Neural progenitor cell (in vitro differentiated cells): ENCODE results near the gene PSMB7.

Experiments used
- EZH2 ChIP-seq: fragments of 200-600 bp; sonication (generic); IDR thresholded peaks from 2 replicates; pipeline ENCODE4 v1.6.1; 2017; ENCODE audit warnings: antibody characterized with exemption, mild to moderate bottlenecking, moderate library complexity
- EZH2phosphoT487 ChIP-seq: fragments of 200-600 bp; sonication (generic); IDR thresholded peaks from 2 replicates; pipeline ENCODE4 v1.6.1; 2017; ENCODE audit warnings: antibody characterized with exemption
- TF ChIP-seq, protein P1 (sequence below): fragments of 200-600 bp; sonication (generic); IDR thresholded peaks from 2 replicates; pipeline ENCODE4 v1.5.1; 2017; ENCODE audit warnings: antibody characterized with exemption, mild to moderate bottlenecking

DNA sequence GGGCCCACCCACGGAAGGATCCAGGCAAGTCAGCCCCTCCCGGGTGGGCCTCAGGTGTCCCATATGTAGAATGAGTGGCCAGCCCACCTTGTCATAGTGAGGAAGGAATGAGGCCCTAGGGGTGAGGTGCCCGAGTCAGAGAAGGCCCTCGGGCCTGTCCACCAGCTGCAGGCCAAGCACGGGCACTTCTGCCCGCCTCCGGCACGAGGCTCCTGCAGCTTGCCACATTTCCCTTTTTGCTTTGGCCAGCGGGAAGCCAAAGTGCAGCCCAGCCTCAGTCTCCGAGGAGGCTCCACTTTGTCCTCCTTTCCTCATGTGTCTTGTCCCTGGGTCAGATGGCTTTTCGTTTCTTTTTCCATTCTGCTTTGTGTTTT lies 72.9 kb downstream of the PSMB7 start:
- TF ChIP-seq, protein P1, sequence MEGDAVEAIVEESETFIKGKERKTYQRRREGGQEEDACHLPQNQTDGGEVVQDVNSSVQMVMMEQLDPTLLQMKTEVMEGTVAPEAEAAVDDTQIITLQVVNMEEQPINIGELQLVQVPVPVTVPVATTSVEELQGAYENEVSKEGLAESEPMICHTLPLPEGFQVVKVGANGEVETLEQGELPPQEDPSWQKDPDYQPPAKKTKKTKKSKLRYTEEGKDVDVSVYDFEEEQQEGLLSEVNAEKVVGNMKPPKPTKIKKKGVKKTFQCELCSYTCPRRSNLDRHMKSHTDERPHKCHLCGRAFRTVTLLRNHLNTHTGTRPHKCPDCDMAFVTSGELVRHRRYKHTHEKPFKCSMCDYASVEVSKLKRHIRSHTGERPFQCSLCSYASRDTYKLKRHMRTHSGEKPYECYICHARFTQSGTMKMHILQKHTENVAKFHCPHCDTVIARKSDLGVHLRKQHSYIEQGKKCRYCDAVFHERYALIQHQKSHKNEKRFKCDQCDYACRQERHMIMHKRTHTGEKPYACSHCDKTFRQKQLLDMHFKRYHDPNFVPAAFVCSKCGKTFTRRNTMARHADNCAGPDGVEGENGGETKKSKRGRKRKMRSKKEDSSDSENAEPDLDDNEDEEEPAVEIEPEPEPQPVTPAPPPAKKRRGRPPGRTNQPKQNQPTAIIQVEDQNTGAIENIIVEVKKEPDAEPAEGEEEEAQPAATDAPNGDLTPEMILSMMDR, result no peak
- TF ChIP-seq EZH2phosphoT487, result no peak
- no peak for TF ChIP-seq EZH2
